ENCODE results near the gene LNPEP.

Gene LNPEP

GRCh38 chr5:96935559-96936430 is at the start of gene LNPEP:
LNPEP (plus strand) TSS chr5:96936080; CDS start chr5:96936156, 76 bp downstream.
- DNase-seq, result peak; percentile 90 to 95

- DNase-seq, result no peak
These were observed 42.5 kb upstream of the LNPEP start for GRCh38 chr5:96893342-96893741.

- DNase-seq, result no peak
These were observed 39.6 kb upstream of the LNPEP start for GRCh38 chr5:96896276-96896675.

GRCh38 chr5:96896806-96897205 is 39.1 kb upstream of the LNPEP start:
- DNase-seq, result peak; percentile 82 to 87

- no peak for DNase-seq
These were observed 34.5 kb upstream of the LNPEP start for GRCh38 chr5:96901384-96901783.

GRCh38 chr5:96901841-96902240 is 34.0 kb upstream of the LNPEP start:
- no peak for DNase-seq

GRCh38 chr5:96902876-96903275 is 33.0 kb upstream of the LNPEP start:
- no peak for DNase-seq

GRCh38 chr5:96903300-96903699 is 32.6 kb upstream of the LNPEP start:
- DNase-seq, result no peak

GRCh38 chr5:96904054-96904931 is 31.6 kb upstream of the LNPEP start:
- DNase-seq, result no peak

- no peak for DNase-seq
These were observed 30.0 kb upstream of the LNPEP start for GRCh38 chr5:96905864-96906263.

GRCh38 chr5:96909003-96909402 is 26.9 kb upstream of the LNPEP start:
- DNase-seq, result no peak

- DNase-seq, result no peak
These were observed 26.4 kb upstream of the LNPEP start for GRCh38 chr5:96909435-96909834.

GRCh38 chr5:96911139-96911538 is 24.7 kb upstream of the LNPEP start:
- no peak for DNase-seq

- DNase-seq, result no peak
These were observed 22.6 kb upstream of the LNPEP start for GRCh38 chr5:96913233-96913632.

GRCh38 chr5:96919754-96920197 is 16.1 kb upstream of the LNPEP start:
- no peak for DNase-seq

GRCh38 chr5:96920744-96921355 is 15.0 kb upstream of the LNPEP start:
- no peak for DNase-seq

- DNase-seq, result no peak
These were observed 13.2 kb upstream of the LNPEP start for GRCh38 chr5:96922499-96923244.

- no peak for DNase-seq
These were observed 11.8 kb upstream of the LNPEP start for GRCh38 chr5:96924016-96924443.

GRCh38 chr5:96926276-96926675 is 9.6 kb upstream of the LNPEP start:
- DNase-seq, result no peak

- no peak for DNase-seq
These were observed 8.9 kb upstream of the LNPEP start for GRCh38 chr5:96927008-96927407.

- DNase-seq, result no peak
These were observed 6.8 kb upstream of the LNPEP start for GRCh38 chr5:96928931-96929708.

- DNase-seq, result no peak
These were observed 5.8 kb upstream of the LNPEP start for GRCh38 chr5:96930058-96930457.

All from AML-193 (cell line).